Activated CD8-positive, alpha-beta T cell treated with anti-CD3 and anti-CD28 coated beads for 36 hours (primary cell): ENCODE measurements around the gene NUDT8. TPM values are rescaled to one million over a fixed set of nuclear protein-coding genes. Genes with fewer than 3 reads are reported as not detected.

Source experiments
- ATAC-seq: fragments of 200-7000 bp; cut with Tn5 transposase; one replicate; pipeline ENCODE4 v1.10.0; 2021; ENCODE audit warnings: mild to moderate bottlenecking, moderate library complexity
- CTCF ChIA-PET: fragments of 350-600 bp; sonication (Branson Sonifier 250); formaldehyde crosslinking; loops from one replicate; lab custom pipeline; 2021; ENCODE audit warnings: antibody characterized with exemption; lab: Charles Lee
- POLR2A ChIA-PET: fragments of 350-600 bp; sonication (Branson Sonifier 250); formaldehyde crosslinking; loops from one replicate; lab custom pipeline; 2021; ENCODE audit warnings: antibody characterized with exemption; lab: Charles Lee
- DNase-seq: peaks from one replicate; pipeline ENCODE4 v3.0.0-alpha.2; 2020
- H3K27ac Mint-ChIP-seq: one replicate; pipeline ENCODE4 v1.8.0; 2021; ENCODE audit warnings: mild to moderate bottlenecking, mixed read lengths
- H3K27me3 Mint-ChIP-seq: one replicate; pipeline ENCODE4 v1.8.0; 2021; ENCODE audit warnings: mixed read lengths
- H3K36me3 Mint-ChIP-seq: one replicate; pipeline ENCODE4 v1.8.0; 2021; ENCODE audit warnings: low read depth, mixed read lengths
- H3K4me1 Mint-ChIP-seq: one replicate; pipeline ENCODE4 v1.8.0; 2021; ENCODE audit warnings: low read depth, mixed read lengths
- H3K4me3 Mint-ChIP-seq: one replicate; pipeline ENCODE4 v1.8.0; 2021; ENCODE audit warnings: mild to moderate bottlenecking, moderate library complexity, mixed read lengths
- H3K9me3 Mint-ChIP-seq: one replicate; pipeline ENCODE4 v1.8.0; 2021; ENCODE audit warnings: mixed read lengths
- intact Hi-C: fragments of 100-400 bp; cut with micrococcal nuclease; formaldehyde crosslinking; loops from one replicate; pipeline ENCODE4 v1.10.0; 2022
- total RNA-seq, 2 experiments: library from RNA; stranded (reverse); gene quantifications; one replicate each; pipeline ENCODE4 v1.2.3, GENCODE V29; 2021
- TF ChIP-seq, protein P1 (sequence below): fragments of 200-600 bp; IDR thresholded peaks from one replicate; pipeline ENCODE4 v1.8.0; 2022; ENCODE audit warnings: antibody characterized with exemption, mild to moderate bottlenecking

The NUDT8 gene
- total RNA-seq, 2 experiments from 2014 or later, result 35.5 to 39.5 TPM

DNA sequence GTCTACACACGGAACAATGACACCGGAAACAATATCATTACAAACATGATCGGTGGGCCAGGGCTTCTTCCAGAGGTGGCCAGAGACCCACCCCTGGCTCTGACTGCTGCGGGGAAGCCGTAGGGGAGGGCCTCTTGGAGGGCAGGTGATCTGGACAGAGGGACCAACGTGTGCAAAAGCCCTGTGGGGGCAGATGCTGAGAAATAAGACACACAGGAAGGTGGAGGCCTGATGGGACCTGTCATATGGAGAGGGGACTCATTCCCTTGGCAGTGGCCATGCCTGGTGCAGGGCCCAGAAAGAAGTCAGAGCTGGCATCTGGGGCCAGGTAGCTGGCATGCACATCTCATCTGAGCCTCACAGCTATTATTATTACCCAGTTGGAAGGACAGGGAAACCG, 43.6 kb upstream of the NUDT8 start:
- DNase-seq, result no peak
- intact Hi-C loops, result no loop called here
- H3K36me3 Mint-ChIP-seq, result no peaks in the 10 kb centered on the region
- ChIA-PET POLR2A (no interaction called here), CTCF (no interaction called here)
- ATAC-seq, result no peak
- H3K4me1 Mint-ChIP-seq, result no peaks in the 10 kb centered on the region
- H3K9me3 Mint-ChIP-seq, result no peaks in the 10 kb centered on the region
- H3K27me3 Mint-ChIP-seq, result peaks cover 3% of the 10 kb centered on the region
- H3K4me3 Mint-ChIP-seq, result no peak overlapping the region
- TF ChIP-seq, protein P1, sequence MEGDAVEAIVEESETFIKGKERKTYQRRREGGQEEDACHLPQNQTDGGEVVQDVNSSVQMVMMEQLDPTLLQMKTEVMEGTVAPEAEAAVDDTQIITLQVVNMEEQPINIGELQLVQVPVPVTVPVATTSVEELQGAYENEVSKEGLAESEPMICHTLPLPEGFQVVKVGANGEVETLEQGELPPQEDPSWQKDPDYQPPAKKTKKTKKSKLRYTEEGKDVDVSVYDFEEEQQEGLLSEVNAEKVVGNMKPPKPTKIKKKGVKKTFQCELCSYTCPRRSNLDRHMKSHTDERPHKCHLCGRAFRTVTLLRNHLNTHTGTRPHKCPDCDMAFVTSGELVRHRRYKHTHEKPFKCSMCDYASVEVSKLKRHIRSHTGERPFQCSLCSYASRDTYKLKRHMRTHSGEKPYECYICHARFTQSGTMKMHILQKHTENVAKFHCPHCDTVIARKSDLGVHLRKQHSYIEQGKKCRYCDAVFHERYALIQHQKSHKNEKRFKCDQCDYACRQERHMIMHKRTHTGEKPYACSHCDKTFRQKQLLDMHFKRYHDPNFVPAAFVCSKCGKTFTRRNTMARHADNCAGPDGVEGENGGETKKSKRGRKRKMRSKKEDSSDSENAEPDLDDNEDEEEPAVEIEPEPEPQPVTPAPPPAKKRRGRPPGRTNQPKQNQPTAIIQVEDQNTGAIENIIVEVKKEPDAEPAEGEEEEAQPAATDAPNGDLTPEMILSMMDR, result no peak
- H3K27ac Mint-ChIP-seq, result no peak overlapping the region

DNA sequence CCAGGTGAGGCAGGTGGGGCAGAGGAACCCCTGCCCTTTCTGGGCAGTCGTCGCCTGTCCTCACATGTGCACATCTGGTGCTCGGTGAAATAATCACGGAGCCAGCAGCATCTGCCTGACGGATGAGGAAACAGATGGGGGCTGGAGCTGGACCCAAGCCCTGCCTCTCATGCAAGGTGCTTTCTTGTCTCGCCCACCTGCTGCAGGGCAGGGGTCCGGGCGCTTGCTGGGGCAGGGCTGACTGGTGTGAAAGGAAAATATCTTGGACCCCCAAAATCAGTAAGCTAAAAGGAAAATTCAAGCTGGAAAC, 41.4 kb upstream of the NUDT8 start:
- Mint-ChIP-seq H3K9me3 (no peaks in the 10 kb centered on the region), H3K36me3 (no peaks in the 10 kb centered on the region), H3K4me1 (no peaks in the 10 kb centered on the region), H3K27ac (no peak overlapping the region), H3K27me3 (peaks cover under 1% of the 10 kb centered on the region), H3K4me3 (no peak overlapping the region)
- DNase-seq (no peak), ATAC-seq (no peak)
- intact Hi-C loops, result no loop called here
- ChIA-PET CTCF (no interaction called here), POLR2A (interaction anchor here (0.7 kb wide), 1 partner anchor 43 kb away, joined by 4 read pairs; no protein-coding TSS in a partner anchor)
- TF ChIP-seq, protein P1, result no peak

DNA sequence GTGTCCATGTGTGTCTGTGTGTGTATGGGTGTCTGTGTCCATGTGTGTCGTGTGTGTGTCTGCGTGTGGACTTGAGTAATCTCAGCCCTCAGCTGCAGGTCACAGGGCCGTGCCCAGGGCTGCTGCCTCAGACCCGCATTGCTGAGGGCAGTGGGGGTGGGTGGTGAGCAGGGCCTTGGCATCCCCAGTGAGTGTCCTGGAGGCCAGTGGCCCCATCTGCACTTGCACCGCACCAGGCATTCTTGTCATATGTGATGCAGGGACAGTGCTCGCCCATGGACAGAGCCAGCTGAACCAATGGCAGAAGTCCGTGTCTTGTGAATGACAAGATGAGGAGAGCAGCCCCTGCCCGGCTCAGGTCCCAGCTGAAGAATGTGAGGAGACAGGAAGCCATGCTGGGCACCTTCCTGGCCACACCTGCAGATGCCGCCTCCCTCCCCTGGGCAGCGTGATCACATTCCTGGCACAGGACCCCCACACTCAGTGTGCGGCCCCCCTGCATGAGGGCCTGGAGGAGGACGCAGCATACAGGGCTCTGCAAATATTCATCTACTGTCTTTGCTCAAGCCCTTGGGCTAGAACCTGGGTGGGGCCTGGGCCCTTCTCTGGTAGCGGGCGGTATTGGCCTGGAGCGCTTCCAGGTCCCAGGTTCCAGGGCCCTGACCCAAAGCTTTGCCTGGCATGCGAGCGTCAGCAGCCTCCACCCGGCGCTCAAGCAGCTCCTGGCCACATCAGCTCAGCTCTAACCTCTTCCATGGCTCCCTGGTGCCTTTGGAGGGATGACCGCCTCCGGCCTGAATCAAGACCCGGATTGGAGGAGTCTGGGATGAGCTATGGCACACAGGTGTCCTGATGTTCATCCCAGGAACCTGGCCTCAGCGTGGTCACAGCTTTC, 40.8 kb upstream of the NUDT8 start:
- no peak overlapping the region for H3K27ac Mint-ChIP-seq
- POLR2A ChIA-PET, result interaction anchor here (0.7 kb wide), 1 partner anchor 42 kb away, joined by 4 read pairs; no protein-coding TSS in a partner anchor
- DNase-seq (no peak), ATAC-seq (no peak)
- no peaks in the 10 kb centered on the region for H3K9me3 Mint-ChIP-seq
- H3K27me3 Mint-ChIP-seq, result no peaks in the 10 kb centered on the region
- intact Hi-C loops, result no loop called here
- CTCF ChIA-PET, result no interaction called here
- H3K4me1 Mint-ChIP-seq, result no peaks in the 10 kb centered on the region
- TF ChIP-seq, protein P1, result no peak
- H3K36me3 Mint-ChIP-seq, result no peaks in the 10 kb centered on the region
- H3K4me3 Mint-ChIP-seq, result no peak overlapping the region

DNA sequence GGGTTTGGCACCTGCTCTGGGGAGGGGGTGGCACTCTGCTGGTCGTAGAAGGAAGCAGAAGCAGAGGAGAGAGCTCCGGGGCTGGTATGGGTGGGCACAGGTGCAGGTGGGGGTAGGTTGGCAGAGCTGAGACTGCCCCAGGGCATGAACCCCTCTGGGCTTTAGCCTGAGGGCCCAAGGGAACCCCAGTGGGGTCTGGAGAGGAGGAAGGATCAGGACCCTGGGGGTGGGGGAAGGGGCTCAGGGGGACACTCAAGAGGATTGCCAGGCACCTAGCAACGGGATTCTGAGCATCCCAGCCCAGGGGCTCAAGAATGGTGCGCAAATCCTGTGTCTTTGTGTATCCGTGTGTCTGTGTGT, 38.4 kb upstream of the NUDT8 start:
- no peaks in the 10 kb centered on the region for H3K9me3 Mint-ChIP-seq

More for the DNA sequence above, 38.4 kb upstream of the NUDT8 start:
- intact Hi-C loops, result no loop called here
- Mint-ChIP-seq H3K4me1 (no peaks in the 10 kb centered on the region), H3K4me3 (no peak overlapping the region), H3K27me3 (no peaks in the 10 kb centered on the region), H3K27ac (no peak overlapping the region), H3K36me3 (no peaks in the 10 kb centered on the region)
- ChIA-PET CTCF (interaction anchor here (0.7 kb wide), 1 partner anchor 317 kb away, joined by 3 read pairs; no protein-coding TSS in a partner anchor), POLR2A (no interaction called here)
- ATAC-seq (no peak), DNase-seq (no peak)
- TF ChIP-seq, protein P1, result no peak
